Stimulated activated CD4-positive, alpha-beta T cell treated with anti-CD3 and anti-CD28 coated beads, Interleukin-1b, Interleukin-23, amount 100 ng/mL, for 4 hours (primary cell): ENCODE data around the gene EPHB2.

Experiments
- DNase-seq, 2 donors: peaks; one replicate each; pipeline ENCODE4 v3.0.0-alpha.2; 2020; ENCODE audit warnings: low read depth in 2 of 2

The EPHB2 gene

DNA sequence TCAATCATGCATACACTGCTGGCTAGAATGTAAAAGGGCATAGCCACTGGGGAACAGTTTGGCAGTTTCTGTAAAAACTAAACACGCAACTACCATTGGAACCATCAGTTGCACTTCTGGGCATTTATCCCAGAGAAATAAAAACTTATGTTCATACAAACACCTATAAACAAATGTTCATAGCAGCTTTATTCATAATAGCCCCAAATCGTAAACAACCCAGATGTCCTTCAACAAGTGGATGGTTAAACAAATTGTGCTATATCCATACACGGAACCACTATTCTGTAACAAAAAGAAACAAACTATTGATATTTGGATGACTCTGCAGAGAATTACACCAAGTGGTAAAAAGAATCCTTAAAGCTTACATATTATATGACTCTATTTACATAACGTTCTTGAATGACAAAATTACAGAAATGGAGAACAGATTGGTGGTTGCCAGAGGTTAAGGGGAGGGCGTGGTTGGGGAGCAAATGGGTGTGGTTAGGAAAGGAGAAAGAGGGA is 239.2 kb downstream of the EPHB2 start:
- no peak for DNase-seq

- no peak for DNase-seq
Measured at GRCh38 chr1:22951796-22952195, 241.2 kb downstream of the EPHB2 start.

- no peak for DNase-seq
Measured at GRCh38 chr1:22952694-22953056, 242.0 kb downstream of the EPHB2 start.

GRCh38 chr1:22953057-22953739 is 242.6 kb downstream of the EPHB2 start:
- DNase-seq, result no peak

DNA sequence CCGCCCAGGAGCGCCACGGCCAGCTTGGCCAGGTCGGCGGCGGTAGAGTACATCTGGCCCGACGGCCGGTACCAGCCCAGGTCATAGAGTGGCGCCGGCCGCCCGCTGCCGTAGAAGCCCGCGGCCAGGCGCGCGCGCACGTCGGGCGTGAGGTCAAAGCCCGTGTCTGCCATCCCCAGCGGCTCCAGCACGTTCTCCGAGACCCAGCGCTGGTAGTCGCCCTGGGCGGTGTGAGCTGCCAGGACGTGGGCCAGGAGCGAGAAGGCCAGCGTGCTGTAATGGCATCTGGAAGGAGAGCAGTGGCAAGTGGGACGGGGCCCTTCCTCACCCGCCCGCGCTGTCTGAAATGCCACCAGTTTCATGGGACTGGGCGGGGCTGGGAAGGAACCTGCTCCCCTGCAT is 243.1 kb downstream of the EPHB2 start:
- no peak for DNase-seq

GRCh38 chr1:22955146-22955545 is 244.5 kb downstream of the EPHB2 start:
- no peak for DNase-seq

DNA sequence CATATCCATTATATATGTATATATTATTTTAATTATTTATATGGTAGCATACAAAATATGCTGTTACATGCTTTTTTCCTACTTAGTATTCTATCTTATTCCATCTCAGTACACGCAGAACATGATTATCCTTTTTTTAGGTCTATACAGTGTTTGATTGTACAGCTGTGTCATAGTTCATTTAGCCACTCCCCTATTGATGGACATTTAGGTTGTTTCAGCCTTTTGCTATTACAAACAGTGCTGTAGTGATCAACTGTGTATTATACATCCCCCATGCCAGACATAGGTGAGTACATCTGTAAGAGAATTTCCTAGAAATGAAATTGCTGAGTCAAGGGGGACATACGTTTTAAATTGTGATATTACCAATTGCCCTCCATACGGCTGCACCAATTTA is 246.4 kb downstream of the EPHB2 start:
- no peak for DNase-seq

DNA sequence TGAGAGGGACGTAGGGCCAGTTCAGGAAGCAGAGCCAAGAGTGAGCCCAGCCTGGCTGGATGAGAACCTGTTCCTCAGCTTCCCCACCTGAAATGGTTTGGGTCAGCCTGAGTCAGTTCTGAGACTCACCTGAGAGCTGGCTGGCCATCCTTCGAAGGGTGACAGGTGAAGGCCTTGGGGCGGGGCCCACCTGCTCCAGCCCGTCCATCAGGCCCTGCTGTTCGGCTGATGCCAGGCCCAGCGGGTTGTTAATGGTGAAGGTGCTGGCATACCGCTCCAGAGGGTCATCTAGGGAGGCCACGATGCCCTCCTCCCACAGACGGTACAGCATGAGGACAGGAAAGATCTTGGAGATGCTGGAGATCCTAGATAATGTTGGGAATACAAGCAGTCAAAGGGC is 247.9 kb downstream of the EPHB2 start:
- no peak for DNase-seq

- no peak for DNase-seq
Measured at GRCh38 chr1:22959545-22960360, 249.1 kb downstream of the EPHB2 start.

- DNase-seq, result no peak
Measured at GRCh38 chr1:22962558-22962957, 251.9 kb downstream of the EPHB2 start.

GRCh38 chr1:22963044-22963677 is 252.5 kb downstream of the EPHB2 start:
- no peak for DNase-seq

- DNase-seq, result no peak
Measured at GRCh38 chr1:22966309-22966708, 255.7 kb downstream of the EPHB2 start.

DNA sequence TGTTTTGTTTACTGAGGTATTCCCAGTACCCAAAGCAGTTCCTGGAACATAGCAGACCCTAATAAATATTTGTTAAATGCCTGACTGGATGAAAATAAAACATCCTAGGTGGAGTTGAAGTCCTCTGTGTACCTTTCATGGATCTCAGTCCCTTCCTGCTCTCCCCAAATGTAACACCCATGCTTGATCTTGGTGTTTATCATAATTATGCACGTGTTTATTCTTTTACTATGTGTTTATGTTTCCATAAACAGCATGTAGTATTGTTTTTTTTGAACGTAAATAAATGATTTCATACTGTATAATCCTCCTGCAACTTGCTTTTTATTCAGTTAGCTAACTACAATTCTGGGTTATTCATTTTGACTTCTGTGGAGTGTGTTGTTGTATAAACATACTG is 257.2 kb downstream of the EPHB2 start:
- no peak for DNase-seq

- no peak for DNase-seq
Measured at GRCh38 chr1:22969304-22969709, 258.7 kb downstream of the EPHB2 start.

DNA sequence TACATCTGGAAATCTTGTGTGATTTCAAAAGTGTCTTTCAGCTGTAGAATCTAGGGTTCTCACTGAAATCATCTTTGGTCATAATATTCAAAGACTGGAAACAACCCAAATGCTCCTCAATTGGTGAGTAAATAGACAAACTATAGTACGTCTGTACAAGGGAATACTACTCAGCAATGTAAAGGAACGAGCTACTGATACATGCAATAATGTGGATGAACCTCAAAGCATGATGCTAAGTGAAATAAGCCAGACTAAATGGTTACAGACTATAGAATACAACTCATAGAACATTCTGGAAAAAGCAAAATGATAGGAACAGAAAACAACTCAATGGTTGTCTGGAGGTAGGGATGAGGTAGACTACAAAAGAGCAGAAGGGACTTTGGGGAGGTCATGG is 259.5 kb downstream of the EPHB2 start:
- no peak for DNase-seq
